ENCODE measurements around the gene SLC5A10. TPM values are rescaled to one million over a fixed set of nuclear protein-coding genes. Genes with fewer than 3 reads are reported as not detected.

The SLC5A10 gene
- polyA plus RNA-seq, 1 donor (not counting 4 experiments of a cell fraction or from before 2014, with no cell fraction given), result not detected

- H3K4me2 ChIP-seq (ENCODE audit: control insufficient read depth, extremely low read depth, insufficient read depth, low read depth, low read length), result no peak overlapping the region
- no peak overlapping the region for H3K9ac ChIP-seq (ENCODE audit: control insufficient read depth, extremely low read depth, insufficient read depth, low read length)
- peaks cover 19% of the 10 kb centered on the region for H3K79me2 ChIP-seq (ENCODE audit: control insufficient read depth, insufficient read depth, low read length)
- dilution Hi-C loops (cut with MboI; ENCODE audit: extremely low pct_ligation_motif_present, low sequenced_read_pairs), result no loop called here
- H3K27me3 ChIP-seq (ENCODE audit: control insufficient read depth, extremely low read depth, insufficient read depth, low read length), result no peaks in the 10 kb centered on the region
- no peak for FAIRE-seq
- peaks cover 27 to 56% of the 10 kb centered on the region in 2 experiments for H3K36me3 ChIP-seq (ENCODE audit: control insufficient read depth in 2 of 2, extremely low read depth in 1 of 2, insufficient read depth in 2 of 2, low read length in 2 of 2)
- TF ChIP-seq EZH2 (IDR thresholded peaks at IDR 0.05; ENCODE audit: low read length) (no peak), CTCF (optimal IDR thresholded peaks at IDR 0.05 in 1 of 3, IDR thresholded peaks at IDR 0.05 in 1 of 3, conservative IDR thresholded peaks at IDR 0.05 in 1 of 3; ENCODE audit: extremely low read depth in 1 of 3, insufficient read depth in 2 of 3, low read length in 3 of 3) (no peak)
- no peaks in the 10 kb centered on the region for H3K9me3 ChIP-seq (ENCODE audit: control insufficient read depth, low read depth, low read length)
- no peak overlapping the region for H3K27ac ChIP-seq (ENCODE audit: control insufficient read depth, insufficient read depth, low read length)
- no peak overlapping the region for H2AFZ ChIP-seq (ENCODE audit: control insufficient read depth, low read length)
- peaks cover 15% of the 10 kb centered on the region for H4K20me1 ChIP-seq (ENCODE audit: control insufficient read depth, extremely low read depth, insufficient read depth, low read length)
- peaks cover 48% of the 10 kb centered on the region for H3K4me1 ChIP-seq (ENCODE audit: control insufficient read depth, extremely low read depth, insufficient read depth, low read length)
- no peak for DNase-seq (ENCODE audit: low read depth, low spot score)
- H3K9me1 ChIP-seq (ENCODE audit: control insufficient read depth, extremely low read depth, insufficient read depth, low read length), result peaks cover 16% of the 10 kb centered on the region
- no peak overlapping the region for H3K4me3 ChIP-seq (ENCODE audit: control insufficient read depth in 2 of 3, extremely low read depth in 1 of 3, insufficient read depth in 2 of 3, low read depth in 1 of 3, low read length in 3 of 3)
Measured at GRCh38 chr17:18971801-18972200, 19.8 kb downstream of the SLC5A10 start.

GRCh38 chr17:18974407-18975149, 22.6 kb downstream of the SLC5A10 start:
- H3K79me2 ChIP-seq (ENCODE audit: control insufficient read depth, insufficient read depth, low read length), result peaks cover 20% of the 10 kb centered on the region
- H3K27me3 ChIP-seq (ENCODE audit: control insufficient read depth, extremely low read depth, insufficient read depth, low read length), result no peaks in the 10 kb centered on the region
- H3K4me3 ChIP-seq (ENCODE audit: control insufficient read depth in 2 of 3, extremely low read depth in 1 of 3, insufficient read depth in 2 of 3, low read depth in 1 of 3, low read length in 3 of 3), result no peak overlapping the region
- peak overlapping the region; percentile 6 for H3K4me2 ChIP-seq (ENCODE audit: control insufficient read depth, extremely low read depth, insufficient read depth, low read depth, low read length)
- dilution Hi-C loops (cut with MboI; ENCODE audit: extremely low pct_ligation_motif_present, low sequenced_read_pairs), result no loop called here
- H3K9ac ChIP-seq (ENCODE audit: control insufficient read depth, extremely low read depth, insufficient read depth, low read length), result peak overlapping the region; percentile 44
- no peak overlapping the region for H2AFZ ChIP-seq (ENCODE audit: control insufficient read depth, low read length)
- DNase-seq (ENCODE audit: low read depth, low spot score), result no peak
- peaks cover 13% of the 10 kb centered on the region for H4K20me1 ChIP-seq (ENCODE audit: control insufficient read depth, extremely low read depth, insufficient read depth, low read length)
- peaks cover 6% of the 10 kb centered on the region for H3K9me1 ChIP-seq (ENCODE audit: control insufficient read depth, extremely low read depth, insufficient read depth, low read length)
- H3K9me3 ChIP-seq (ENCODE audit: control insufficient read depth, low read depth, low read length), result no peaks in the 10 kb centered on the region
- TF ChIP-seq EZH2 (IDR thresholded peaks at IDR 0.05; ENCODE audit: low read length) (no peak), CTCF (optimal IDR thresholded peaks at IDR 0.05 in 1 of 3, IDR thresholded peaks at IDR 0.05 in 1 of 3, conservative IDR thresholded peaks at IDR 0.05 in 1 of 3; ENCODE audit: extremely low read depth in 1 of 3, insufficient read depth in 2 of 3, low read length in 3 of 3) (no peak)
- H3K36me3 ChIP-seq (ENCODE audit: control insufficient read depth in 2 of 2, extremely low read depth in 1 of 2, insufficient read depth in 2 of 2, low read length in 2 of 2), result peaks cover 49 to 78% of the 10 kb centered on the region in 2 experiments
- peak; percentile 76 for FAIRE-seq
- H3K27ac ChIP-seq (ENCODE audit: control insufficient read depth, insufficient read depth, low read length), result peak overlapping the region; percentile 72
- H3K4me1 ChIP-seq (ENCODE audit: control insufficient read depth, extremely low read depth, insufficient read depth, low read length), result peaks cover 23% of the 10 kb centered on the region

Data from keratinocyte (primary cell).